Upper lobe of left lung (tissue), 4 donors: ENCODE measurements around the gene CDK11A.

Experiments used
- CTCF ChIP-seq, 6 experiments: fragments of 450-650 bp in 4 of 6; fragments of 200-600 bp in 2 of 6; sonication (generic) in 2 of 6; IDR thresholded peaks; one replicate each; pipeline ENCODE4 v1.5.1; 2016 to 2019; ENCODE audit warnings: antibody characterized with exemption in 6 of 6
- EP300 ChIP-seq, 4 donors: sonication (generic); formaldehyde crosslinking; IDR thresholded peaks; one replicate each; pipeline ENCODE4 v1.5.1; 2017; ENCODE audit warnings: antibody characterized with exemption in 4 of 4, control low read depth in 2 of 4
- POLR2A ChIP-seq, 4 donors: fragments of 450-650 bp; IDR thresholded peaks; one replicate each; pipeline ENCODE4 v1.5.1; 2016 to 2017; ENCODE audit warnings: antibody characterized with exemption in 4 of 4, mild to moderate bottlenecking in 2 of 4

DNA sequence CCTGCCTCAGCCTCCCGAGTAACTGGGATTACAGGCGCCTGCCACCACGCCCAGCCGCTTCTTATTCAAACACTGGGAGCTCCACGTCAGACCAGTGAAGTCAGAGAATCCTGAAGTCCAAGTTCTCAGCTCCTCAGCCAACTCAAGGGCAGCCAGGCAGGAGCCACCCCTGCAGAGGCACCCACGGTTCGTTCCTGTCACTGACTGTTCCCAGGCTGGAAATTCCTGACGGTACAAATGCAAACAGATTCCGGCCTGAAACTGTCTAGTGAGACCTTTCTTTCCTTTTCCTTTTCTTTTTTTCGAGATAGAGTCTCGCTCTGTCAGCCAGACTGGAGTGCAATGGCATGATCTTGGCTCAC lies 43.3 kb downstream of the CDK11A start:
- no peak for TF ChIP-seq POLR2A (IDR thresholded peaks at IDR 0.05)
- no peak for TF ChIP-seq CTCF (IDR thresholded peaks at IDR 0.05)
- TF ChIP-seq EP300 (IDR thresholded peaks at IDR 0.05), result no peak
